KBM-7 (cell line): ENCODE measurements around the gene DNAJB11.

ENCODE experiments used
- DNase-seq: peaks from one replicate; pipeline ENCODE4 v3.0.0-alpha.2; 2015
- in situ Hi-C: fragments of 300-500 bp; cut with MboI; formaldehyde crosslinking; loops from 2 replicates; pipeline ENCODE4 v1.14.3; 2020; ENCODE audit warnings: low sequenced_read_pairs, low pct_unique_long_range_greater_than_20kb, mixed read lengths

The DNAJB11 gene

DNA sequence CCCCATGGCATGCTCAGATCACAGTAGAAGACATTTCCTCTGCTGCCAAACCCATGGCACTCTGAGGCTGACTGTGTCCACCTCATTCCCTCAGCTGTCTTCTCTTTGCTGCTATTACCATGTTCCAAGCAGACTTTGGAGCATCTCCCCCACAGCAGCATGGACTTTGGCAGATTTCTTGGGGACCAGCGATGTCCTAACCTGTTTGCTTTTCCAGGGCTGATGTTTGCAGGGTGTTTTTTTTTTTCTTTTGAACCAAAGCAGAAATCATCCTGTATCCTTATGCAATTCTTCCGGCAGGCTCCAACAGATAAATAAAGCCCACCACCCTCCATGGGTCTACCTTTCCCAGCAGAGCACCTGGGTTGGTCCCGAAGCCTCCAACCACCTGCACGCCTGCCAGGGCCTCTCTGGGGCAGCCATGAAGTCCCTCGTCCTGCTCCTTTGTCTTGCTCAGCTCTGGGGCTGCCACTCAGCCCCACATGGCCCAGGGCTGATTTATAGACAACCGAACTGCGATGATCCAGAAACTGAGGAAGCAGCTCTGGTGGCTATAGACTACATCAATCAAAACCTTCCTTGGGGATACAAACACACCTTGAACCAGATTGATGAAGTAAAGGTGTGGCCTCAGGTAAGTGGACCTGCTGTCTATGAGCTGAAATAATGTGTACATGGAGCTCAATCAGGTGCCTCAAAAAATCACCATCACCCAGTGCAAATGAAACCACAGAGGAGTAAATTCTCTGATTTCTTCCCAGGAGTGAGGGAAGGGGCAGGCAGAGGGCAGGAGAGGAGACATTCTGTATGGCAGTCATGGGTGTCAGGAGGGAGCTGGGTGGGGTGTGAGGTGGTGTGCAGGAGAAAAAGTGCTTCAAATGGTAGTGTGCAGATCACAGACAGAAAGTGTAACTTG lies 42.5 kb downstream of the DNAJB11 start, which contains the start of gene AHSG:
Gene AHSG (plus strand): TSS at position 340 of the 916 bp plus-strand sequence. CDS start 82 bp downstream, at position 422.
- in situ Hi-C loops, result no loop called here

GRCh38 chr3:186613637-186614265 lies 43.2 kb downstream of the DNAJB11 start:
- in situ Hi-C loops, result no loop called here
- no peak for DNase-seq

More for the DNA sequence above, 42.5 kb downstream of the DNAJB11 start, which contains the start of gene AHSG:
- no peak for DNase-seq

GRCh38 chr3:186614266-186614596 lies 43.7 kb downstream of the DNAJB11 start:
- peak; percentile 5 for DNase-seq
- in situ Hi-C loops, result no loop called here

DNA sequence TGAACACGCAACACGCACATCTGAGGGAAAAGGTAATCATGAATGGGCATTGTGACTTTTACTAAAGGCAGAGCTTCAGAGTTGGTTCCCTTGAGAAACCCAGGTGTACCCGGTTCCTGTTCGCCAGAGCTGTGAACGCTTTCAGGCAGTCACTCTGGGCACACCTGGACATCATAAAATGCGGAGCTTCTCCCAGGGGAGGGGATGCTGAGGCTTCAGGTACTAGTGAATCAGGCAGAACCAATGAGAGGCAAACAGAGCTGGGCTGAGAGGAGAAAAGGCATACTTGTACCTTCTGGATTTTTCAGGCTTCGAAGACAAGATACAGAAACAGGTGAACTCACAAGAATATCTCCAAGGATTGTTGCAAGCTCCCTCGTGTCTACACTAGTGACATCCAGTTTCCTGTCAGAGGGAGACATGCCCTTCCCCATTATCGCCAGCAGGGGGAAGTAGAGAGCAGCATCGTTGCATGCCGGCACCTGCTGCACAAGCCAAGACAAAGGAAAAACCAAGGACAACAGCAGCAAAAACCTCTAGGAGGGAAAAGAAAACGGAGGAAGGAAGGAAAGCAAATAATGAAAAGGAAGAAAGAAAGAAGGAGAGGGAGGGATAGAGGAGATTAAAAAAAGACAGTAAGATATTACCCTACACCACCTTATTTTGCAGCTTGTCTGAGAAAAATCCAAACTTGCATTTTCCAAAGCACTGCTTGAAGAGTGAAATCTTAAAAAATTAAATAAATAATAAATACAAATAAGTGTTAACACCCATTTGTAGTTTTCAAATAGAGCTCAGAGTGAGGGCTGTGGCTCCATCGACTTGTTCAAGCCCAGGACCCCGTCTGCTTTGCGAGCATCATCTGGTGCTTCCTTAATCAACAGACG lies 44.3 kb downstream of the DNAJB11 start:
- in situ Hi-C loops, result no loop called here
- DNase-seq, result peak; percentile 82

DNA sequence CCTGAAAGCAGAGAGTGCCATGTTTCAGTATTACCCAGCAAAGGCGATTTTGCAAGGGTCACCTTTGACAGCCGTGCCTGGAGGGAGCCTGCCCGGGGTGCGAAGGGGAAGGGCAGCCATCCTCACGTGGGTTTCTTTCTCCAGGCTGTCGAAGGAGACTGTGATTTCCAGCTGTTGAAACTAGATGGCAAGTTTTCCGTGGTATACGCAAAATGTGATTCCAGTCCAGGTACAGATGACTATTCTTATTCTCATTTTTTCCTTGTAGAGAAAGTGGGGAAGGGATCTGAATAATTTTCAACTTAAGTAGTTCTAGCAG lies 45.7 kb downstream of the DNAJB11 start:
- in situ Hi-C loops, result no loop called here
- no peak for DNase-seq

DNA sequence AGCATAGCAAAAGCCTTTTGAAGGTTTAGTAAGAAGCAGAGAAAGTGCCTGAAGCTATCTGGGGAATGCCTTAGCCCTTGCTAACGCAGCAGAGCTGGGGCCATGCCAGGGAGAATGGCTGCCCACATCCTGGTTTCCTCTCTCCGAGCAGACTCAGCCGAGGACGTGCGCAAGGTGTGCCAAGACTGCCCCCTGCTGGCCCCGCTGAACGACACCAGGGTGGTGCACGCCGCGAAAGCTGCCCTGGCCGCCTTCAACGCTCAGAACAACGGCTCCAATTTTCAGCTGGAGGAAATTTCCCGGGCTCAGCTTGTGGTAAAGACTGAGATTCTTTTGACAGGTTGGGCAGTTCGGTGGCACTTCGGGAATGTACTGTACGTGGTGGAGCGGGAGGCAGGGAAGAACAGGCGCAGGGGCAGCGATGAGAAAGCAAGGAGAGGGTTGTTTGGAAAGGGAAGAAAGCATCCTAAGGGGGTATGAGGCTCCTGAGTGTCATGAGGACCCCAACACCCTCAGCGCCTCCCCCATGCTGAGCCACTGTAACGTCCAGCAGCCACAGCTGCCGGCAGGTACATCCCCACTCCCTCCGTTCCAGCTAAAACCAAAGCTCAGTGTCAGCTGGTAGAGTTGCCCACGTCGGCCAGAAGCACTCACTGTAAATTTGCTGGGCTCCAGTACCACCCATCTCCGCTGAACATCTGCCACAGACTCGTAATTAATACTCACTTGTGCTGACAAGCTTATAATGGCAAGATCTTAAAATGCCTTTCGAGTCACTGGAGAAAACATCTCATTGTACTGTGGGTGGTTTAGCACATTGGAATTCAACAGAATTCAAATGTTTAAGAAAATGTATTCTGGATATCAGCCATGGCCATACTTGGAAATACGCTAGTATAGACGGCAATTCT lies 46.8 kb downstream of the DNAJB11 start:
- peak; percentile 87 for DNase-seq
- in situ Hi-C loops, result no loop called here

- DNase-seq, result no peak
- in situ Hi-C loops, result no loop called here
These were observed 47.9 kb downstream of the DNAJB11 start for GRCh38 chr3:186618318-186618938.

DNA sequence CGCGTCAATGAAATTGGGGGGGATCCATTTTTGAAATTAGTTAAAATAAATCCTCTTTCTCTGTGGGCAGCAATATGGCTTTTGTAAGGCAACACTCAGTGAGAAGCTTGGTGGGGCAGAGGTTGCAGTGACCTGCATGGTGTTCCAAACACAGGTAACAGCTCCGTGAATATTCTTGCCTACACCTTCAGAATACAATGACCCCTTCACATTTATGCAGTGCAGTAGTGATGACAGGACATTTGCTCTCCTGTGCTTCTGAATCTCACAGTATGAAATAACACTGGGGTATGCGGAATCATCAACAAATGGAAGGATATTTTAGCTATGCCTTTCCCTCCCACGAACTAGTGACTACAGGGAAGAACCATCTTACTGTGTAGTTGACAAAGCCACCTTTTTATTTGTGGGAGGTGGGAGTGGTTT lies 49.3 kb downstream of the DNAJB11 start:
- in situ Hi-C loops, result no loop called here
- DNase-seq, result no peak

- in situ Hi-C loops, result no loop called here
- DNase-seq, result no peak
These were observed 49.9 kb downstream of the DNAJB11 start for GRCh38 chr3:186620213-186621092.

GRCh38 chr3:186621894-186622650 lies 51.6 kb downstream of the DNAJB11 start:
- no peak for DNase-seq
- in situ Hi-C loops, result no loop called here

DNA sequence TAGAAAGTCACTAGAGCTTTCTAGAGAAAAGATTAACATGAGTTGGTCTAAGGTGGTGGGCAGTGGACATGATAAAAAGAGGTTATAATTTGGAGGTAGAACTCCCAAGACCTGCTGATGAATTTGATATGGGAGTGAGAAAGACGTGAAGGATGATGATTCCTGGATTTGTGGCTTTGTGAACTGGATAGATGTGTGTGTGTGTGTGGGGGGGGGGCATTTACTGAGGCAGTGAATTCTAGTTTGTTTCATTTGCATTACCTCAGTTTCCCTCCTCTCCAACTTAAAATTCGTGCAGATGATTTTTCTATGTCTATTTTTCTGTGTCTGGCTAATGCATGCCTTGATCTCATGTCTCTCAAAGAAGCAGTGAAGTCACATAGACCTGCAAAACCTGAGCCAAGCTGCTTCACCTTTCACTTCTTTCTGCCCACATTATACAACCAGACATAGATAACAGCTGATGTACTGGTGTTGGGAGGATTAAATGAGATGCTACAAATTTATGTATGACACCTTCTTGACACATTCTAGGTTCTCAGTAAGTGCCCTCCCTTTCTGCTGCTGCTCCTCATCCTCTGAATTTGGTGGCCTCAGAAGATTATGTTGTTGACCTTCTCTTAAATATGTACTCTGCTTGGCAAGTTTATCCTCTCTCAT lies 52.3 kb downstream of the DNAJB11 start:
- no peak for DNase-seq
- in situ Hi-C loops, result no loop called here

DNA sequence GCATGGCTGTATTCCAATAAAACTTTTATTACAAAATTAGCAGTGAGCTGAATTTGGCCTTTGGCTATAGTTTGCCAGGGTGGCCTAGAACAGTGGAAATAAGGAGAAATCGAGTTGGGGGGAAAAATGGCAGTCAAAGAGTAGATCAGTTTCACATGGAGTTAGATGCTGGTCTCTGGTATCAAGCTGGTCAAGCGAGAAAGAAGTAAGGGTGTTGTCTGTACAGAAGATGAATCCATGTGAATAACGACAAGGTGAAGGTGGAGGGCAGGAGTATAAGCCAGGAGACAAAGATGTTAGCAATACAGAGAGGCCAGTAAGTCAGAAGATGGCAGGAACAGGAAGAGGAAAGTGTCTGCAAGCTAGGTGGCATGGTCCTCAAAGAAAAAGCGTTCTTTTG lies 54.1 kb downstream of the DNAJB11 start:
- in situ Hi-C loops, result no loop called here
- DNase-seq, result no peak

DNA sequence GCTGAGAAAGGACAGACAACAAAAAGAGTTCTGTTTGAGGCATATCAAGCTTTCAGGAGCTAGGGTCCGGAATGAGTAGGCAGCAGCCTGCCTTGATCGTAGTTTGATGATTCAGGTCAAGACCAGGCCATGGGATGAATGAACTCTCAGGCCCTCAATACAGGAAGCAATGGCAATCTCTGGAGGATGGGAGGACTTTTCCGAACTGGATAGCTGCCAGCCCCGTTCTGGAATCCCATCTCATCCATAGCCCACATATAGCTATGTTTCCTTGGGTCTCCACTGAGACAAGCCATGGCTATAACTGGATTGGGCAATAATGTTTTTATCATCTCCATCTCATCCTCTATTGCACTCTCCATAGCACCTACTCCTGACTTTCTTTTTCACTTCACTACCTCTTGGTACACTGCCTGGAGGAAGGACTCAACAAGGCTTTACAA lies 55.1 kb downstream of the DNAJB11 start:
- in situ Hi-C loops, result no loop called here
- no peak for DNase-seq

DNA sequence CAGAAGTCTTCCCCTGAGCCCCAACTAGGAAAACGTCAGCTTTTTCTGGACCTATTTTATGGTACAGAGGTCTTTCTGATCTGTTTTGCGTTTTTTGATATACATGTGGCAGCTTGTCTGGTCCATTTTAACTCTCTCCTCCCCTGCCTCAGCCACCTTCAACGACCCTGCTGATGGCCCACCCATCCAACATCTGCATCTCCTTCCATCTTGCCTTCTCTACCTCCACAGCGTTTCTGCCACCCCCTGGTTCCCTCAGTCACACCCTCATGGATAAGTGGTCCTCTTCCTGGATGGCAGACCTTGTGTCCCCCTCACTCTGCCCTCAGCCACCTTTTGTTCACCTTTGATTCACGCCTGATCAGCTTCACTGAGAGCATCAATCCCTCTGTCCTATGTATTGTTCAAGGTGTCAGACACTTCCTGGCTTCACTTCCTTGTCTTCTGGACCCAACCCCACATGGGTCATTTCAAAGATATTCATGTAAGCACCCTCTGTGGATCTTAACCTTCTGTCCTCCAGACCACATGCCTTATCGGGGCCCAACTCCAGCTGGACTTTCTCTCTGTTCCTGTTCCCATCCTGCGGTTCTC lies 55.8 kb downstream of the DNAJB11 start:
- in situ Hi-C loops, result no loop called here
- no peak for DNase-seq

DNA sequence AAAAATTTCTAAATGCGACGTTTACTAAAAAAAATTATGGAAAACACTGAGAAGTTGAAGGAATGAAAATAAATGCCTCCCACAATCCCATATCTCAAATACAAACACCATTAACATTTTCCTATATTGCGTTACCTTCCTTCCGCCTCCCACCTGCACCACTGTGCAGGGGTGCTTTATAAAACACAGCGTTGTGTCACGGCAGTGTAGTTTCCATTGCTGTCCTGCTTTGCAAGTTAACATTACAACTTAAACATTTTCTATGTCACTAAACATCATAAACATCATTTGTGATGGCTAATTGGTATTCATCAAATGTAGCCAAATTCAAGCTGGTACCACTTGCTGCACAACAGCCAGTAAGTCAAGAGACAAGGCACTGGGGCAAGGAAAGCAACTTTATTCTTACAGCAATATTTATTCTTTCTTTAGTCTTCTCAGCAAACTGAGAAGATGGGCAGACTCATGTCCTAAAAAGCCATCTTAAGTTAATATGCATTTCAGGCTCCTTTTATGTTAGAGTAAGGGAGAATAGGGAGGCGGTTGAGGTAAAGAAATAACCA lies 57.4 kb downstream of the DNAJB11 start:
- in situ Hi-C loops, result no loop called here
- DNase-seq, result no peak

DNA sequence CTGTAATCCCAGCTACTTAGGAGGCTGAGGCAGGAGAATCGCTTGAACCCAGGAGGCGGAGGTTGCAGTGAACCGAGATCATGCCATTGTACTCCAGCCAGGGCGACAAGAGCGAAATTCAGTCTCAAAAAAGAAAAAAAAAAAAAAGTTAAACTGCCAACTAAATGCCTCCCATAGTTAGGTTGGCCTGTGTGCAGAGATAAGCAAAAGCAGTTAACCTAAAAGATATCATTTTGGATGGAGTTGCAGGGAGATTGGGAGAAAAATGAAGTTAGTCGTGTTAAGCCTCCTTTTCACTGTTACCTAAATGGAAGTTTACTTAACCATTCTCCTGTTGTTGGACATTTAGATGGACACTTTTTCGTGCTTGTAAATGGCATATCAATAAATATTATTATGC lies 58.2 kb downstream of the DNAJB11 start:
- DNase-seq, result no peak
- in situ Hi-C loops, result no loop called here
